ENCODE data around the gene ZNF385D.

The ZNF385D gene

GRCh38 chr3:21791356-21791755, 40.3 kb upstream of the ZNF385D start:
- no peak overlapping the region for H3K4me3 ChIP-seq (ENCODE audit: low read depth, low read length)
- TF ChIP-seq CTCF (IDR thresholded peaks at IDR 0.05; ENCODE audit: low read depth, low read length) = no peak
- in situ Hi-C loops (cut with HindIII; ENCODE audit: low sequenced_read_pairs) = no loop called here
- DNase-seq (ENCODE audit: low read depth, low spot score) = no peak

GRCh38 chr3:21790466-21790865, 39.5 kb upstream of the ZNF385D start:
- no peak overlapping the region for H3K4me3 ChIP-seq (ENCODE audit: low read depth, low read length)
- DNase-seq (ENCODE audit: low read depth, low spot score) = no peak
- no peak for TF ChIP-seq CTCF (IDR thresholded peaks at IDR 0.05; ENCODE audit: low read depth, low read length)
- in situ Hi-C loops (cut with HindIII; ENCODE audit: low sequenced_read_pairs) = no loop called here

GRCh38 chr3:21789730-21790129, 38.7 kb upstream of the ZNF385D start:
- in situ Hi-C loops (cut with HindIII; ENCODE audit: low sequenced_read_pairs) = no loop called here
- no peak overlapping the region for H3K4me3 ChIP-seq (ENCODE audit: low read depth, low read length)
- no peak for TF ChIP-seq CTCF (IDR thresholded peaks at IDR 0.05; ENCODE audit: low read depth, low read length)
- DNase-seq (ENCODE audit: low read depth, low spot score) = no peak

- no peak overlapping the region for H3K4me3 ChIP-seq (ENCODE audit: low read depth, low read length)
- TF ChIP-seq CTCF (IDR thresholded peaks at IDR 0.05; ENCODE audit: low read depth, low read length) = no peak
- in situ Hi-C loops (cut with HindIII; ENCODE audit: low sequenced_read_pairs) = no loop called here
- DNase-seq (ENCODE audit: low read depth, low spot score) = no peak
Observed at GRCh38 chr3:21786438-21786797, 35.4 kb upstream of the ZNF385D start.

GRCh38 chr3:21785765-21786437, 34.9 kb upstream of the ZNF385D start:
- in situ Hi-C loops (cut with HindIII; ENCODE audit: low sequenced_read_pairs) = no loop called here
- DNase-seq (ENCODE audit: low read depth, low spot score) = no peak
- TF ChIP-seq CTCF (IDR thresholded peaks at IDR 0.05; ENCODE audit: low read depth, low read length) = no peak
- no peak overlapping the region for H3K4me3 ChIP-seq (ENCODE audit: low read depth, low read length)

GRCh38 chr3:21783839-21784238, 32.8 kb upstream of the ZNF385D start:
- in situ Hi-C loops (cut with HindIII; ENCODE audit: low sequenced_read_pairs) = no loop called here
- no peak overlapping the region for H3K4me3 ChIP-seq (ENCODE audit: low read depth, low read length)
- no peak for DNase-seq (ENCODE audit: low read depth, low spot score)
- TF ChIP-seq CTCF (IDR thresholded peaks at IDR 0.05; ENCODE audit: low read depth, low read length) = no peak

GRCh38 chr3:21781355-21781754, 30.3 kb upstream of the ZNF385D start:
- no peak overlapping the region for H3K4me3 ChIP-seq (ENCODE audit: low read depth, low read length)
- no peak for DNase-seq (ENCODE audit: low read depth, low spot score)

More at GRCh38 chr3:21781355-21781754, 30.3 kb upstream of the ZNF385D start:
- in situ Hi-C loops (cut with HindIII; ENCODE audit: low sequenced_read_pairs) = no loop called here
- TF ChIP-seq CTCF (IDR thresholded peaks at IDR 0.05; ENCODE audit: low read depth, low read length) = no peak
